22Rv1 (cell line): Measurements from ENCODE around the gene MUSK.

Experiments used
- H3K27ac ChIP-seq: fragments of 450-650 bp; 2 replicates; pipeline ENCODE4 v1.5.1; 2017
- CTCF ChIP-seq: fragments of 450-650 bp; IDR thresholded peaks from 2 replicates; pipeline ENCODE4 v1.5.1; 2017; ENCODE audit warnings: mild to moderate bottlenecking
- ZFX ChIP-seq: fragments of 450-650 bp; IDR thresholded peaks from 2 replicates; pipeline ENCODE4 v1.6.1; 2017; ENCODE audit warnings: antibody characterized with exemption, borderline replicate concordance

MUSK gene

DNA sequence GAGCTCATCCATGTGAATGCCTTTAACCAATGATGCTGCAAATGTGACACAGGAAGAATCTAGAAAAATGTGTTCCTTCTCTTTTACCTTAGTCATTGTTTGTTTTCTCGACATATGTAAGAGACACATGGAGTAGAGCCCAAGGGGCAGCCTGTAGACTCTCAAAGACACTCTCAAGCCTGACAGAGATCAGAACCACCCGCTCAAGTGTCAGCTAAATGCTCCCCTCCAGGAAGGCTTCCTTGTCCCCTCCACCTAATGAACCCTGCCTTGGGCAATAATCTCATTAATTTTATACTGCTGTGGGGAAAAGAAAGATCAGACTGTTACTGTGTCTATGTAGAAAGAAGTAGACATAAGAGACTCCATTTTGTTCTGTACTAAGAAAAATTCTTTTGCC is 157.4 kb downstream of the MUSK start:
- peak overlapping the region; percentile 31 for H3K27ac ChIP-seq
- TF ChIP-seq ZFX (no peak), CTCF (no peak)

DNA sequence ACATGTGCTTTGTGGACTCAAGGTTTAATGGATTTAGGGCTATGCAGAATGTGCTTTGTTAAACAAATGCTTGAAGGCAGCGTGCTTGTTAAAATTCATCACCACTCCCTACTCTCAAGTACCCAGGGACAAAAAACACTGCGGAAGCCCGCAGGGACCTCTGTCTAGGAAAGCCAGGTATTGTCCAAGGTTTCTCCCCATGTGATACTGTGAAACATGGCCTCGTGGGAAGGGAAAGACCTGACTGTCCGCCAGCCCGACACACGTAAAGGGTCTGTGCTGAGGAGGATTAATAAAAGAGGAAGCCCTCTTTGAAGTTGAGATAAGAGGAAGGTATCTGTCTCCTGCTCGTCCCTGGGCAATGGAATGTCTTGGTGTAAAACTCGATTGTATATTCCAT is 157.8 kb downstream of the MUSK start:
- H3K27ac ChIP-seq, result peak overlapping the region; percentile 31

- TF ChIP-seq CTCF (no peak), ZFX (no peak)
- H3K27ac ChIP-seq, result no peak overlapping the region
Measured at GRCh38 chr9:110828264-110828663, 159.7 kb downstream of the MUSK start.

DNA sequence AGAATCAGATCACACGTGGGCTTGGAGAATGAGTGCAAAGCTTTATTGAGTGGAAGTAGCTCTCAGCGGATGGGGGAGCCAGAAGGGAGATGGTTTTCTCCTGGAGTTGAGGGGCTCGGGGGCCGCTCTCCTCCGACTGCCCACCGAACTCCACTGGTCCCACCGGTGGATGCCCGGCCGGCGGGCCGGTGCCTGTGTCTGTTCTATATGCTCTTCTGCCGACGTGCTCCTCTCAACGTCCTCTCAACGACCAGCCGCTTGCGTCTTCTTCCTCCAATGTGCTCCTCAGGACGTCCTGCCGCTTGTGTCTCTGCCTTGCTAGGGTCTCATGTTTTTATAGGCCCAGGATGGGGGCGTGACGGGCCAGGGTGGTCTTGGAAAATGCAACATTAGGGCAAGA is 161.9 kb downstream of the MUSK start:
- TF ChIP-seq CTCF (no peak), ZFX (no peak)

DNA sequence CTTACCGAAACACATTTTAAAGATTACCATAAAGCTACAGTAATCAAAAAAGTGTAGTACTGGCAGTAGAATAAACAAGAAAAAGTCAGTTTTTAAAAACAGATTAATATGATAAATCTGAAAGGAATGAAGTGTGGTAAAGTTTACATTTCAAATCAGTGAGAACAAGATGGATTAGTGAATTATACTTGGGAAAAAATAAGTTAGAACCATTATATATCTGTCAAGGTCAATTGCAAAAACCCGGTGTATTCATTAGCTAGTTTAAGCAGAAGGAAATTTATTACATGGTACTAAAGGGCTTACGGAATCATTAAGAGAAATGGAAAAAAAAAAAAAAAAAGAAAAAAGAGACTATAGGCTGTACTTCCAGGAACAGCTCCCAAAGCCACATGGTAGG is 164.3 kb downstream of the MUSK start:
- H3K27ac ChIP-seq, result no peak overlapping the region
- TF ChIP-seq CTCF (no peak), ZFX (no peak)

More for the DNA sequence above, 161.9 kb downstream of the MUSK start:
- no peak overlapping the region for H3K27ac ChIP-seq

DNA sequence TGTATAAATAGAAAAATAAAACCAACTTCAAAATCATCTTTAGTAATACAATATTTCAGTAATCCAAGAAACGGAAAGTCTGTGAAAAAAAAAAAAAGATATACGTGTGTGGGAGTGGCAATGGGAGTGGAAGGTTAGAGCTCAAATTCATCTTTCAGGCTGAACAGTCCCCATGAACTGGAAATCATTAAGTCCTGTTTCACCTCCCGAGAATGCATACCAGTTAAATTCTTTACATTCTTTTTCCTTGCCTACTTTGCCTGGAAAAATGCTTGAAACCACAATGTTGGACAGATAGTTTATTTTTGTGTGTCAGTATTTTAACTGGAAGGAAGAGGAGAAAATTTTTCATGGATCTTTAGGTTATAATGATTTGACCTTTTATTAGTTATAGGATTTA is 166.8 kb downstream of the MUSK start:
- TF ChIP-seq CTCF (no peak), ZFX (no peak)
- no peak overlapping the region for H3K27ac ChIP-seq

- no peak overlapping the region for H3K27ac ChIP-seq
- no peak for TF ChIP-seq ZFX
- no peak for TF ChIP-seq CTCF
Measured at GRCh38 chr9:110835859-110836271, 167.3 kb downstream of the MUSK start.

DNA sequence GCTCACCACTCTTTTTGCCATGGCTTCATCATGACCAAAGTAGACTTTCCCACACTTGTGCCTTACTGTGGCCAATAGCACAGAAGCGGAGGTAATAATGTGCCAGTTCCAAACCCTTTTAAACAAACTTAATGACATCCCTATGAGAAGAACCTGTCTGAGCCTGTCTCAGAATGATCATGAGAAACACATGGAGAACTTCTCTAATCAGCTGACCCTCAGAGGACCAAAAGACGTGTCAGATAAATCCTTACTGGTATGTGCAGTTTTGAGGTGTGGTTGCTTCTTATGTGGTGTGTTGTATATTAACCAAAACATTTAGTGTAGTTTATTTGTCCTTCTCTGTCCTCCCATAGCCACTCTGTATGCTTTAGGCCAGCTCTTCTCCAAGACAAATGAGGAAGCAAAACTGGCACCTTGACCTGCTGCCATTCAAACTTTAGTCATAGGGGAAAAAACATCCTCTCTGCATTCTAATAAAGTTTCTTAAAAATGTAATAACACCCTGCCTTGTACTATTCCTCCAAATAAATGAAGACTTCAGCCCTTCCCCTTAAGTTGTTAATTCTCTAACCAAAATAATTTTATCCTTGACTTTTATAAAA is 168.9 kb downstream of the MUSK start:
- TF ChIP-seq CTCF, result no peak
- no peak for TF ChIP-seq ZFX
- H3K27ac ChIP-seq, result no peak overlapping the region
